HG03521 (cell line): ENCODE measurements around the gene COG4.

ENCODE experiments used
- ATAC-seq: cut with Tn5 transposase; IDR thresholded peaks from one replicate; pipeline ENCODE4 v1.9.1; 2021; ENCODE audit warnings: mild to moderate bottlenecking, moderate library complexity; ENCODE audit not compliant: unreplicated experiment

The COG4 gene

DNA sequence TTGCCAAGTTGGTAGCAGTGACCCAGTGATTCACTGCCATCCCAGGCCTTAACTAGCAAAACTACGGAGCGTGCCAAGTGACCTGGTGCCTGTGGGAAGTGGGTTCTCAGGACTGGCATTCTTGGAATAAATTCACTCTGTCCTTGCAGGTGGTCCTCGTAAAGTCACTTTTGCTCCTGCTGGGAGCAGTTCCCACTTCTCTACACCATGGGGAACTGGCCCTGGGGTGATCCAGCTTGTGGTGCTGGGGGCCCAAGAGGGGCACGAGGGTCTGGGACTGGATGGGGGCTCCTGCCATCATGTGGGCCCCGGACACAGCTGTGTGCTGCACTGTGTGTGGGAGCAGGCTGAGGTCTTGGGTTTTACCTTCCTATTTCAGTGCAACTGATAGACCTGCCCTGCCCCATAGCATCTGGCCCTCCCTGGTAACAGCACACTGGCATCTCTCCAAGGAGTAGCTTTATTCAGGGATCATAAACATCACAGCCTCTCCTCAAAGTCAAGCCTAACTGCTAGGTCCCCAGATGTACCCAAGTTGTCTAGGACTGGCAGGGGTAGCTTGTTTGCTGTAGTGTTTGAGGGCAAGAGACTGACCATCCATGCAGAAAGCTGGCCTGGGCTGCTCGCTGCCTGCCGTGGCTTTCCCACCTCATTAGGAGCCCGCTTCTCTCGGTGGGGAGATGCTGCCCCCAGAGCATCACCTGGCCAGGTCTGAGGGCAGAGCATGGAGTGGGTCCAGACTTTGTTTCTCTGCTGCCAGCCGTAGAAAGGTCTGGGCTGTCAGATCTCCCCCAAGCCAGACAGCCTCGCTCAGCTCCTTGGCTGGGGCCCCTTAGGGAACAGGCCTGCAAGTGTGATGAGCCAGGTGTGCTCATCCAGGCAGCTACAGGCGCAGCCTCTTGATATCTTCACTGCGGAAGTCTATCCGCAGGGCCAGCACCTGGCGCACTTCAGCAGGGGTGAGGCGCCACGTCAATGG lies 42.9 kb downstream of the COG4 start:
- no peak for ATAC-seq

DNA sequence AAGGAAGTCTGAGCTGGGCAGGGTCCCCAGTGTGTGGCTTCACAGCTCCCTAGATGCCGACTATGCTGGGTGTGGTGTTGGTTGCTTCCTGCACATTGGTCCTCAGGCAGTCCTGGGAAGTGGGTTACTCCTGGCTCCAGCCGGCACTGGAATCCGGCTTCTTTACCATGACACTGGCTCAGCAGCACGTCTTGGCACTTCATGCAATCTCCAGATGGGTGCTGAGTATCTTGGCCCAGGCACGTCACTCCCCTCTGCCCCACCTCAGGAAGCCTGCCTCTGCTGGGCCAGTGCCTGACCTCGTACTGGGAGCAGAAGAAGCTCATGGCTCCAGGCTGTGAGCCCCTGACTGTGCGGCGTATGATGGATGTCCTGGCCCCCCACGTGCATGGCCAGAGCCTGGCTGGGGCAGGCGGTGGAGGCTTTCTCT lies 44.4 kb downstream of the COG4 start:
- no peak for ATAC-seq

DNA sequence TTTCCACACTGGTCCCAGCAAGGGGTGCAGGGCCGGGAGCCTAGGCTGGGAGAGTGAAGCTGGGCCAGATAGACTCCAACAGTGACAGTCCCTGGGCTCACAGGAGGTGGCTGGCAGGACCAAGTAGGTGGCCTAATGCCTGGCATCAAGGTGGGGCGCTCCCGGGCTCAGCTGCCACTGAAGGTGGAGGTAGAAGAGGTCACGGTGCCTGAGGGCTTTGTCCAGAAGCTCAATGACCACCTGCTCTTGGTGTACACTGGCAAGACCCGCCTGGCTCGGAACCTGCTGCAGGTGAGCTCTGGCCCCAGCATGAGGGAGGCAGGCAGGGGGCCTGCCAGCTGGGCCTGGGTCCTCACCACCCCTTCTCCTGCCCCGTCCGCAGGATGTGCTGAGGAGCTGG lies 45.2 kb downstream of the COG4 start:
- no peak for ATAC-seq

- ATAC-seq = peak; percentile 77
These were observed 46.9 kb downstream of the COG4 start for GRCh38 chr16:70476272-70477020.

- no peak for ATAC-seq
These were observed 48.1 kb downstream of the COG4 start for GRCh38 chr16:70475054-70475871.

DNA sequence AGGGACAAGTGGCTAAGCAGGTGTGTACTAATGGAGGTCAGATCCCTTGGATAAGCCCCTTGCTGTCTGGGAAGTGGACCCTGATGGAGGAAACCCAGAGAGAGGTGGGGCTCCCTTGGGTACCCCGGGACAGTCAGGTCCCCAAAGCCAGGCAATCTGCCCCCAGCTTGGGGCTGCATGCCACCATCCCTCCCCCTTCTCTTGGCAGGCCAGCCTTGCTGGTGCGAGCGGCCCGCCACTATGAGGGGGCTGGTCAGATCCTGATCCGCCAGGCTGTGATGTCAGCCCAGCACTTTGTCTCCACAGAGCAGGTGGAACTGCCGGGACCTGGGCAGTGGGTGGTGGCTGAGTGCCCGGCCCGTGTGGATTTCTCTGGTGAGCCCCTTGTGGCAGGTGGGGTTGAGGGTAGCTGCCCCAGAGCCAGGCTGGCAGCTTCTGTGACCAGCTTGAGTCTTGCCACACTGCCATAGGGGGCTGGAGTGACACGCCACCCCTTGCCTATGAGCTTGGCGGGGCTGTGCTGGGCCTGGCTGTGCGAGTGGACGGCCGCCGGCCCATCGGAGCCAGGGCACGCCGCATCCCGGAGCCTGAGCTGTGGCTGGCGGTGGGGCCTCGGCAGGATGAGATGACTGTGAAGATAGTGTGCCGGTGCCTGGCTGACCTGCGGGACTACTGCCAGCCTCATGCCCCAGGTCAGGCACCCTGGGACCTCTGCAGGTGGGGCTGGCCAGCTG lies 48.9 kb downstream of the COG4 start:
- no peak for ATAC-seq

DNA sequence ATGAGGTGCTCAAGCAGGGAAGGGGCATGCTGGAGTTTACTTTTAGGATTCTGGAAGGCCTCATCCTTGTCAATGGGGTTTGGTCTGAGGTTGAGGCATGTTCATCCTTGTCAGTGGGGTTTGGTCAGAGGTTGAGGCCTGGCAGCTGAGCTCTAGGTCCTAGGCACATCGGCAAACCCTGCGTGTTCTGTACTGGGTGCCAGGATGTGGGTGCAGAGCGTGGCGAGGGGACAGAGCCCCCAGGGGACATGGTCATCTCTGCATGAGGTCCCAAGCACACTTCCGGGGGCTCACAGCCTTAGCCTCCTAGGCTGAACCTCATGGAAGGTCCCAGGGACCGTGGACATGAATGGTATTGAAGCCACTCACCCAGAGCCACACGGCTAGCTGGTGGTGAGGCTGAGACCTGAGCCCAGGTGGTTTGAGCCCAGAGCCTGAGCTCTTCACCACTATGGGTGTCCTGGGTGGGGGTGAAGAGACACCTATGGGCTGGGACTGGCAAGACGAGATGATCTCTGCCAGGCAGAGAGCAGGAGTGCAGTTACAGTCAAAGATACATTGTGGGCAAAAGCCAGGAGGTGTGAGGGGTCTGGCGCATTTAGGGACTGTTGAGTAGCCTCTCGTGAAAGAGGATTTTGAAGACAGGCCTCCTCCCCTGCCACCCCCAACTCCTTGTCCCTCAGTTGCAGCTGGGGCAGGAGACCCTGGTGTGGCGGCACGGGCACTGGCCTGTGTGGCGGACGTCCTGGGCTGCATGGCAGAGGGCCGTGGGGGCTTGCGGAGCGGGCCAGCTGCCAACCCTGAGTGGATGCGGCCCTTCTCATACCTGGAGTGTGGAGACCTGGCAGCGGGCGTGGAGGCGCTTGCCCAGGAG lies 49.7 kb downstream of the COG4 start:
- ATAC-seq = no peak

GRCh38 chr16:70472786-70473433 lies 50.4 kb downstream of the COG4 start:
- no peak for ATAC-seq

- no peak for ATAC-seq
These were observed 52.4 kb downstream of the COG4 start for GRCh38 chr16:70470927-70471341.

DNA sequence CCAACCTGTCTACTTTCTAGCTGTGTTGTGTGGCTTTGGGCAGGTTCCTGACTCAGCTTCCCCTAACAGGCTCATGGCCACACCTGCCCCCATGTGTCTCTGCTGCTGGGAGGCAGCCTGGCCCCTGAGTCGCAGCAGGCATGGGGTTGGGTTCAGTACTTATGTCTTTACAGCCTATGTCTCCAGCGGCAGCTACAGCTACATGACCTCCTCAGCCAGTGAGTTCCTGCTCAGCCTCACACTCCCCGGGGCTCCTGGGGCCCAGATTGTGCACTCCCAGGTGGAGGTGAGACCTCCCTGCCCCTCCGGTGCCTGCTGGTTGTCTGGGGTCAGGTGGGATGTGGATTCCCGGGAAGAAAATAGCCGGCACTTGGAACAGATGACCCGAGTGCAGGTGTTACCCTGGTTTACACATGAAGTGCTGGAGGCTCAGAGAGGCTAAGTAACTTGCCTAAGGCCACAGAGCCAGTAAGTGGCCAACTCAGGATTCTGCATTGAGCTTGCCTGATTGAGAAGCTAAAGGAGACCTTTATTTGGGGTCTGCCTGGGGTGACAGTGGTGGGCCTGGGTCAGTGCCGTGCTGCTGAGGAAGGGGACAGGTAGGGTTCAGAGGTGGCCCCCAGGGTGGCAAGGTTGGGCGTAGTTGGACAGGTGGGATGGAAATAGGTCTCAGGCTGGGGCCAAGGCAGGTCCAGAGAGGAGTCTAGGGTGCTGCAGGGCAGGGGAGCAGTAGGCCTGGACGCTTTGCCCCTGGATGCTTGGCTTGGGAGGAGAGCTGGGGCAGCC lies 53.0 kb downstream of the COG4 start:
- ATAC-seq = no peak

GRCh38 chr16:70468776-70469525 lies 54.4 kb downstream of the COG4 start:
- ATAC-seq = no peak

GRCh38 chr16:70467608-70468007 lies 55.7 kb downstream of the COG4 start:
- no peak for ATAC-seq

GRCh38 chr16:70467113-70467512 lies 56.2 kb downstream of the COG4 start:
- ATAC-seq = no peak

DNA sequence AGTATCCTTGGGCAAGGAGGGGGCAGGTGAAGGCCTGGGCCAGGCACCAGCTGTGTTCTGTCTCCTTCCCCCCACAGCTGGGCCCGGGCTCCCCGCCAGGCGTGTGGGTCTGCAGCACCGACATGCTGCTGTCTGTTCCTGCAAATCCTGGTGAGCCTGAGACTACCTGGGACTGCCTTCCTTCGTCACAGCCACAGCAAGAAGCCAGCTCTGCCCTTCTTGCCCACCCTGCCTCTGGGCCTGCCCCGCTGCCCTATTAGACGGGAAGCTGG lies 56.6 kb downstream of the COG4 start:
- ATAC-seq = no peak

DNA sequence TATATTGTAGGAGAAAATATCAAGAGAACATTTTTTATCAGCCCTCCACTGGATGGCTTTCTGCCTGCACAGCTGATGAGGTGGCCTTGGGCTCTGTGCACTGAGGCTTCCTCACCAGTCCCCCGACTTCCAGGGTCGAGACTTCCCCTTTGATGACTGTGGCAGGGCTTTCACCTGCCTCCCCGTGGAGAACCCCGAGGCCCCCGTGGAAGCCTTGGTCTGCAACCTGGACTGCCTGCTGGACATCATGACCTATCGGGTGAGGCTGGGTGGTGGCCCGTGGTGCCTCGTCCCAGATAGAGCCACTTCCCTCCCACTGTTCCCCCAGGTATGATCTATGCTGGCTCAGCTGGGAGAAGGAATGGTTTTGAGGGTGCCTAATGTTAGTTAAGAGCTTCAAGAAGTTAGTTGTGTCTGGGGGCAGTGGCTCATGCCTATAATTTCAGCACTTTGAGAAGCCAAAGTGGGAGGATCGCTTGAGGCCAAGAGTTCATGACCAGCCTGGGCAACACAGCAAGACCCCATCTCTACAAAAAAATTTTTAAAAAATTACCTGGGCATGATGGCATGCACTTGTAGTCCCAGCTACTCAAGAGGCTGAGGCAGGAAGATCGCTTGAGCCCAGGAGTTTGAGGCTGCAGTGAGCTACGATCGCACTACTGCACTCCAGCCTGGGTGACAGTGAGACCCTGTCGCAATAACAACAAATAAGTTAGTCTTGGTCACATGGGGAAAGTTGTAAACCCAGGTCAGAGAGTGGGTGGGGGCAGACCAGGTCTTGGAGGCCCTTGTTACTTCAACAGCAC lies 57.2 kb downstream of the COG4 start:
- ATAC-seq = no peak

GRCh38 chr16:70463235-70463634 lies 60.1 kb downstream of the COG4 start:
- ATAC-seq = no peak

DNA sequence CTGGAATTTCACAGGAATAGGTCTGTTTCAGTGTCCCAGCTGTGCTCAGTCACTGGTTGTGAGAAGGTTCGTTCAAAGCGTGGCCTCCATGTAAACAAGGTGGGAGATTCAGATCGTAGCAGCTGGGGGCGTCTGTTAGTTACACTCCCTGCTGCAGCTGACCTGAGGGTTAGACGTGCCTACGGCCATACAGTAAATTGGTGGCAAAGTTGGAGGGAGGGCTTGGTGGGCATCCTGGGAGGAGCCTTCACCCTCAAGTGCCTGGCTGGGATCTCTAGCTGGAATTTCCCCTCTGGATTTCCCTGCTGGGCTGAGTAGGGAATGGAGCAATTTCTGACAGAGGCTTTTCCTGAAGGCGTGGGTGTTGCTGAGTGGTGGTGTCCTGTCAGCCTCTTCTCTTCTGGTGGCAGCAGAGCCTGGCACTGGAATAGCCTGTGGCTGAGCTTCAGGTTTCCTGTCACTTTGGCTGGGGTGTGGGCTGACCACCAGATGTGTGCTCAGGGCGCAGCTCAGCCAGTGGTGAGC lies 62.6 kb downstream of the COG4 start:
- ATAC-seq = no peak
